Mesendoderm (in vitro differentiated cells): ENCODE results near the gene SFRP2.

ENCODE experiments used
- DNase-seq: peaks from one replicate; pipeline ENCODE4 v3.0.0; 2013
- H2AK5ac ChIP-seq: 2 replicates; pipeline ENCODE4 v1.6.1; 2013; ENCODE audit warnings: low read length, inconsistent platforms
- H2BK120ac ChIP-seq: 2 replicates; pipeline ENCODE4 v1.6.1; 2013; ENCODE audit warnings: low read depth, mild to moderate bottlenecking, low read length, moderate library complexity, mixed read lengths
- H2BK15ac ChIP-seq: replicated peaks from 2 replicates; pipeline ENCODE4 v1.6.1; 2013; ENCODE audit warnings: low read depth, mild to moderate bottlenecking, moderate library complexity
- H2BK5ac ChIP-seq: 2 replicates; pipeline ENCODE4 v1.6.1; 2013; ENCODE audit warnings: low read length, inconsistent platforms
- H3K18ac ChIP-seq: 2 replicates; pipeline ENCODE4 v1.6.1; 2013; ENCODE audit warnings: mild to moderate bottlenecking, low read length, mixed read lengths
- H3K23ac ChIP-seq: one replicate; pipeline ENCODE4 v1.6.1; 2013; ENCODE audit warnings: low read length
- H3K27ac ChIP-seq: 2 replicates; pipeline ENCODE4 v1.5.1; 2013; ENCODE audit warnings: low read depth, mild to moderate bottlenecking, inconsistent platforms, low read length, moderate library complexity
- H3K27me3 ChIP-seq: 2 replicates; pipeline ENCODE4 v1.6.1; 2013; ENCODE audit warnings: low read length, control low read depth, mild to moderate bottlenecking, inconsistent platforms; ENCODE audit not compliant: insufficient read depth, poor library complexity
- H3K36me3 ChIP-seq: 2 replicates; pipeline ENCODE4 v1.6.1; 2013; ENCODE audit warnings: low read length, inconsistent platforms; ENCODE audit not compliant: control insufficient read depth, insufficient read depth
- H3K4ac ChIP-seq: one replicate; pipeline ENCODE4 v1.6.1; 2013; ENCODE audit warnings: low read depth, mild to moderate bottlenecking, low read length, moderate library complexity
- H3K4me1 ChIP-seq: 2 replicates; pipeline ENCODE4 v1.6.1; 2013; ENCODE audit warnings: low read depth, low read length, inconsistent platforms; ENCODE audit not compliant: control insufficient read depth
- H3K4me2 ChIP-seq: 2 replicates; pipeline ENCODE4 v1.6.1; 2013; ENCODE audit warnings: low read length
- H3K4me3 ChIP-seq: 2 replicates; pipeline ENCODE4 v1.5.1; 2013; ENCODE audit warnings: mild to moderate bottlenecking, low read length
- H3K56ac ChIP-seq: one replicate; pipeline ENCODE4 v1.6.1; 2013; ENCODE audit warnings: low read length
- H3K79me1 ChIP-seq: 2 replicates; pipeline ENCODE4 v1.6.1; 2013; ENCODE audit warnings: low read length, inconsistent platforms
- H3K79me2 ChIP-seq: 2 replicates; pipeline ENCODE4 v1.6.1; 2013; ENCODE audit warnings: mild to moderate bottlenecking, low read length; ENCODE audit not compliant: control insufficient read depth, insufficient read depth
- H3K9ac ChIP-seq: 2 replicates; pipeline ENCODE4 v1.6.1; 2013; ENCODE audit warnings: low read length, inconsistent platforms
- H4K5ac ChIP-seq: one replicate; pipeline ENCODE4 v1.6.1; 2013; ENCODE audit warnings: low read length
- H4K8ac ChIP-seq: one replicate; pipeline ENCODE4 v1.6.1; 2013; ENCODE audit warnings: low read depth, mild to moderate bottlenecking, control low read depth, low read length, moderate library complexity
- WGBS: extraction: QIAGEN DNeasy Blood & Tissue Kit; methylation state at CpG from one replicate; pipeline ENCODE4 v1.1.7; 2013; ENCODE audit warnings: low lambda C conversion rate, missing lambda C conversion rate; ENCODE audit not compliant: insufficient coverage; ENCODE audit errors: extremely low coverage; 5-methylcytosine and 5-hydroxymethylcytosine counted together

The SFRP2 gene

DNA sequence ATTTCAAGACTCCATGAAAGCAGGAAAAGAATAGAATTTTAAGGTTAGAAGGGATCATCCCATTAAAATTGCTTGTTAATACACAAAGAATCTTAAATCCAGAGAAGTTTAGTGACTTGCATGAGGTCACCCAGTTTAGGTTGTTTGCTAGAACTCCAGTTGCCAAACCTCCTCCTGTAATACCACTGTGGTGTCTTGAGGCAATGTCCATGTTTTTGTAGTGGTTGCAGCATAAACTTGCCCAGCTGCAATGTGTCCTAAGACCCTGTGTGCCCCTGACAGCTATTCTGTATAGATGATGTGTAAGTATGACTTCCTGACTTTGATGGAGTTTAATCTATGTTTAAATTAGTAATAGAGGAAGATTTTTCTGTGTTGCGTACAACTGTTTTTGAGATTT lies 6.3 kb downstream of the SFRP2 start:
- DNase-seq = no peak
- no peaks in the 10 kb centered on the region for H3K36me3 ChIP-seq
- H2BK5ac ChIP-seq = no peak overlapping the region
- no peak overlapping the region for H3K4me2 ChIP-seq
- no peak overlapping the region for H2BK15ac ChIP-seq
- H2BK120ac ChIP-seq = no peak overlapping the region
- no peak overlapping the region for H3K56ac ChIP-seq
- H3K4me3 ChIP-seq = no peak overlapping the region
- no peaks in the 10 kb centered on the region for H3K27me3 ChIP-seq
- no peak overlapping the region for H4K5ac ChIP-seq
- WGBS = no CpG with 5 or more reads among the region's 1 CpG
- no peak overlapping the region for H4K8ac ChIP-seq
- H3K23ac ChIP-seq = no peak overlapping the region
- H2AK5ac ChIP-seq = no peak overlapping the region
- H3K79me1 ChIP-seq = no peaks in the 10 kb centered on the region
- no peak overlapping the region for H3K18ac ChIP-seq
- H3K4ac ChIP-seq = no peak overlapping the region
- H3K27ac ChIP-seq = no peak overlapping the region
- peaks cover 12% of the 10 kb centered on the region for H3K79me2 ChIP-seq
- no peak overlapping the region for H3K9ac ChIP-seq
- no peaks in the 10 kb centered on the region for H3K4me1 ChIP-seq

DNA sequence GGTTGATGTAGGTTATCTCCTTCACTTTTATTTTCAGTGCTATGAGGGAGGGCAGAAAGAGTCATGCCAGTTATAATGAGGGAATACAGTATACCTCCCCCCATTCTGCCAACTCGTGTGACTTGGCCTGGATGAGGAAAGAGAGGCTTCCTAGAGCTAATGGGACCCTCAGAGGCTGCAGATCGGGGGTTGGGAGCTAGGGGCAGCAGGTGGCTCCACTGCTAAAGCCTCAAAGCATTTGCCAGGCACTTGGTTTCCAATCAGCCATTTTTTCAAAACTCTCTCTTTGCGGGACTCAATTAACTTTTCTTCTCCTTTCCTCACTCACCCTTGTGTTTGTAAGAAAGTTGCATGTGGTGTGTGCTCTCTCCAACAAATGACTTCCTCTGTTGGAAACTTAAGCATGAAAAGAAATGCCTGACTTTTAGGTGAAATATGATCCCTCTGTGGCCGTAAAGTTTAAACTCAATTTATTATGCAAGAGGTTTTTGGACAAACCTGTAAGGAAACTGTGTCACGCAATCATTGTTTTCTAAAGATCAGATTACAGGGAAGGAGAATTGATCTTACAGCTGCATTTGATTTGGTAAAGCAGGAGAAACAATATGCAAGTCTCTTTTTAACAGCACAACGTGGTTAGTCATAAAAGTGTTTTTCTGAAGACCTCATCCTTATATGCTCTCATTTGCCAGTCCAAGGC lies 7.0 kb downstream of the SFRP2 start:
- Histone ChIP-seq H3K56ac (no peak overlapping the region), H2BK120ac (no peak overlapping the region), H2BK15ac (no peak overlapping the region), H2AK5ac (no peak overlapping the region), H4K8ac (no peak overlapping the region), H3K23ac (no peak overlapping the region), H3K36me3 (no peaks in the 10 kb centered on the region), H3K4me2 (no peak overlapping the region), H3K4me3 (no peak overlapping the region), H3K18ac (no peak overlapping the region), H3K9ac (no peak overlapping the region), H3K79me2 (peaks cover 5% of the 10 kb centered on the region), H3K4me1 (no peaks in the 10 kb centered on the region), H3K27me3 (no peaks in the 10 kb centered on the region), H3K4ac (no peak overlapping the region), H2BK5ac (no peak overlapping the region), H3K79me1 (no peaks in the 10 kb centered on the region), H3K27ac (no peak overlapping the region), H4K5ac (no peak overlapping the region)
- no CpG with 5 or more reads among the region's 6 CpGs for WGBS
- DNase-seq = no peak

DNA sequence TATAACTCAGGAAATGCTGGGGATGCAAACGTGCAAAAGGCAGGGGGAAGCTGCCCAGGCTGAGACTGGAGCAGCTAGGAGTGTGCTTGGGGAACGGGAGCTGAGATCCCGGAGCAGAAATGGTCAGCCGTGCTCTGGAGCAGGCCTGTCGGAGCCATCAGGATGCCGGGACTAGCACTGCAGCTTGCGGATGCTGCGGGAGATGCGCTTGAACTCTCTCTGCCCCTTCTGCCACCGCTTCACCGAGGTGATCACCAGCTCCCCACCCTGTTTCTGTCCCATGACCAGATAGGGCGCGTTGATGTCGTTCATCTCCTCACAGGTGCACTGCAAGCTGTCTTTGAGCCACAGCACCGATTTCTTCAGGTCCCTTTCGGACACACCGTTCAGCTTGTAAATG lies 7.6 kb downstream of the SFRP2 start:
- Histone ChIP-seq H3K4me2 (no peak overlapping the region), H3K9ac (no peak overlapping the region), H2BK120ac (no peak overlapping the region), H3K23ac (no peak overlapping the region), H2BK15ac (no peak overlapping the region), H3K4me1 (no peaks in the 10 kb centered on the region), H3K79me2 (peaks cover 3% of the 10 kb centered on the region), H2AK5ac (no peak overlapping the region), H3K27me3 (no peaks in the 10 kb centered on the region), H3K4me3 (no peak overlapping the region), H3K36me3 (no peaks in the 10 kb centered on the region), H3K18ac (no peak overlapping the region), H3K27ac (no peak overlapping the region), H3K79me1 (no peaks in the 10 kb centered on the region), H3K56ac (no peak overlapping the region), H4K8ac (no peak overlapping the region), H4K5ac (no peak overlapping the region), H3K4ac (no peak overlapping the region), H2BK5ac (no peak overlapping the region)
- no CpG with 5 or more reads among the region's 17 CpGs for WGBS
- no peak for DNase-seq

DNA sequence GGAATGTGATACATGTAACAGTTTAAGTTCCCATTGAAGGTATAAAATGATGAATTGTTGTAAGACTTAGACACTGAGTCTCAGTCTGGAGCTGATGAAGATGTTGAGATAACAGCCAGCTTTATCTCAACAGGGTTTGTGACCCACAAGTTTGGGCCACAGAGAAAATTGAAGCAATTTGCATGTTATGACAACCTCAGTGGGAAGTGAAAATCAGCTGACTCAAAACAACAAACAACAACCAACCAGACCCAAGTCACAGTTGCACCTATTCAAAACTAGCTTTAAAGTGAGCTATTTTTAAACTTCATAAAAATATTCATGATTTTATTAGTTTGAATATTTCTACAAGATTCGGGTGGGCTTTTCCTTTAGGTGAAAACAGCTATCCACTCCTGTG lies 8.0 kb downstream of the SFRP2 start:
- Histone ChIP-seq H2AK5ac (no peak overlapping the region), H3K27me3 (no peaks in the 10 kb centered on the region), H4K8ac (no peak overlapping the region), H2BK120ac (no peak overlapping the region), H2BK5ac (no peak overlapping the region), H3K4ac (no peak overlapping the region), H3K4me2 (no peak overlapping the region), H3K9ac (no peak overlapping the region), H3K4me3 (no peak overlapping the region), H4K5ac (no peak overlapping the region), H3K23ac (no peak overlapping the region), H3K4me1 (no peaks in the 10 kb centered on the region), H3K79me2 (no peaks in the 10 kb centered on the region), H3K36me3 (no peaks in the 10 kb centered on the region), H2BK15ac (no peak overlapping the region), H3K79me1 (no peaks in the 10 kb centered on the region), H3K27ac (no peak overlapping the region), H3K18ac (no peak overlapping the region), H3K56ac (no peak overlapping the region)
- no CpG with 5 or more reads among the region's 1 CpG for WGBS
- no peak for DNase-seq

DNA sequence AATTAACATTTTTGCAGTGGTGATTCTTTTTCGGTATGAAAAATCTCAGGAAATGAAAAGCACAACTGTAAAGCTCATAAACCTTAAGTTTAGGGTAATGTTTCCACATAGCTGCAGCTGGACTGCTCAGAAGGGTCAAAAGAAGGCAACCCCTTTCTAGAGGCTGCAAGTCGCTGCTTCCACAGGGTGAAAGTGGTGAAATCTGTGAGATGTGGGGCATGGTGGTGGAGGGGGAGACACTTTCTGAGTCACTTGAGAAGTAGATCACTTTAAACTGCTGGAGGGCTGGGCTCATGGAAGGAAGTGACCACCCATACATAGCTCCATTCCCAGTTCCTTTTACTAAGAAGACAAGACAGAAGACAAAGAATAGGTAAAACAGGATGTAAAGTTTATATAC lies 8.7 kb downstream of the SFRP2 start:
- Histone ChIP-seq H3K9ac (no peak overlapping the region), H2BK120ac (no peak overlapping the region), H2BK5ac (no peak overlapping the region), H3K27ac (no peak overlapping the region), H3K18ac (no peak overlapping the region), H3K79me1 (no peaks in the 10 kb centered on the region), H4K5ac (no peak overlapping the region), H2AK5ac (no peak overlapping the region), H3K23ac (no peak overlapping the region), H4K8ac (no peak overlapping the region), H3K4me1 (no peaks in the 10 kb centered on the region), H3K4me3 (no peak overlapping the region), H3K4me2 (no peak overlapping the region), H3K4ac (no peak overlapping the region), H3K36me3 (no peaks in the 10 kb centered on the region), H2BK15ac (no peak overlapping the region), H3K56ac (no peak overlapping the region), H3K27me3 (no peaks in the 10 kb centered on the region), H3K79me2 (no peaks in the 10 kb centered on the region)
- WGBS = no CpG with 5 or more reads among the region's 2 CpGs
- DNase-seq = no peak

DNA sequence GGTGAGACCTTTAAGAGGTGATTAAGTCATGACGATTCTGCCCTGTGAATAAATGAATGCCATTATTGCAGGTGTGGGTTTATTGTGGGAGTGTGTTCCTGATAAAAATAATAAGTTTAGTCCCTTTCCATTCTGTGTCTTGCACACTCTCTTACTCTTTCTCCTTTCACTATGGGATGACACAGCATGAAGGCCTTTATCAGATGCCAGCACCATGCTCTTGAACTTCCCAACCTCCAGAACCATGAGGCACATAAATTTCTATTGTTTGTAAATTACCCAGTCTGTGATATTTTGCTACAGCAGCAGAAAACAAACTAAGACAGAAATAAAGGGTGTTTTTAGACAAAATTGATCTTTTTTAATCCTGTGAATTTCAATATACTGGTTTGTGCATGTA lies 10.5 kb downstream of the SFRP2 start:
- no peak overlapping the region for H3K18ac ChIP-seq
- H3K4me1 ChIP-seq = no peaks in the 10 kb centered on the region
- no peak overlapping the region for H4K8ac ChIP-seq
- H3K9ac ChIP-seq = no peak overlapping the region
- H3K23ac ChIP-seq = no peak overlapping the region
- H3K4me2 ChIP-seq = no peak overlapping the region
- H2BK5ac ChIP-seq = no peak overlapping the region
- H2BK15ac ChIP-seq = no peak overlapping the region
- H3K4ac ChIP-seq = no peak overlapping the region
- no peak overlapping the region for H2BK120ac ChIP-seq
- no peak for DNase-seq
- no peaks in the 10 kb centered on the region for H3K36me3 ChIP-seq
- H3K27me3 ChIP-seq = no peaks in the 10 kb centered on the region
- H3K56ac ChIP-seq = no peak overlapping the region
- no peak overlapping the region for H3K4me3 ChIP-seq
- no peak overlapping the region for H3K27ac ChIP-seq
- H4K5ac ChIP-seq = no peak overlapping the region
- WGBS = no CpG with 5 or more reads among the region's 1 CpG
- no peaks in the 10 kb centered on the region for H3K79me2 ChIP-seq
- no peak overlapping the region for H2AK5ac ChIP-seq
- H3K79me1 ChIP-seq = no peaks in the 10 kb centered on the region
